Transverse colon (tissue), 4 donors: ENCODE data around the gene GLMN. TPM values are rescaled to one million over a fixed set of nuclear protein-coding genes. Genes with fewer than 3 reads are reported as not detected.

Experiments used
- DNase-seq: peaks from one replicate; pipeline ENCODE4 v3.0.0-alpha.2; 2019
- H3K27ac ChIP-seq, 4 donors: fragments of 200-600 bp; sonication (generic); 2 replicates each; pipeline ENCODE4 v1.5.1; 2016 to 2018; ENCODE audit warnings: inconsistent platforms in 4 of 4
- H3K27me3 ChIP-seq: fragments of 200-600 bp; sonication (generic); 2 replicates; pipeline ENCODE4 v1.5.1; 2017; ENCODE audit warnings: inconsistent platforms
- H3K36me3 ChIP-seq, 4 donors: fragments of 200-600 bp; sonication (generic); 2 replicates each; pipeline ENCODE4 v1.5.1; 2017 to 2019; ENCODE audit warnings: inconsistent platforms in 4 of 4
- H3K4me1 ChIP-seq, 4 donors: fragments of 200-600 bp; sonication (generic); 2 replicates each; pipeline ENCODE4 v1.5.1; 2017 to 2020; ENCODE audit warnings: inconsistent platforms in 4 of 4
- H3K4me3 ChIP-seq, 4 donors: fragments of 200-600 bp; sonication (generic); 1 replicate in 1 of 4; 2 replicates in 3 of 4; pipeline versions ENCODE4 v1.5.1 to v1.6.1; 2017 to 2019; ENCODE audit warnings: inconsistent platforms in 4 of 4
- H3K9me3 ChIP-seq, 2 donors: fragments of 200-600 bp; sonication (generic); 2 replicates each; pipeline ENCODE4 v1.5.1; 2017 to 2019; ENCODE audit warnings: inconsistent platforms in 2 of 2
- EP300 ChIP-seq: sonication (generic); formaldehyde crosslinking; IDR thresholded peaks from one replicate; pipeline ENCODE4 v1.6.1; 2017; ENCODE audit warnings: antibody characterized with exemption, low read depth
- POLR2A ChIP-seq: fragments of 450-650 bp; IDR thresholded peaks from one replicate; pipeline ENCODE4 v1.6.1; 2016; ENCODE audit warnings: antibody characterized with exemption, mild to moderate bottlenecking, moderate library complexity
- POLR2AphosphoS5 ChIP-seq, 3 donors: sonication (generic); formaldehyde crosslinking; IDR thresholded peaks; one replicate each; pipeline ENCODE4 v1.6.1; 2016; ENCODE audit warnings: antibody characterized with exemption in 3 of 3
- WGBS, 2 donors: methylation state at CpG; one replicate each; pipeline ENCODE4 v1.1.5; 2018; ENCODE audit warnings: low coverage in 1 of 2; 5-methylcytosine and 5-hydroxymethylcytosine counted together
- in situ Hi-C, 4 donors: fragments of 200-750 bp; cut with MboI; loops; one replicate each; pipeline versions ENCODE4 v1.15.0 to v1.15.1; 2017; ENCODE audit warnings: low sequenced_read_pairs in 3 of 4, low pct_ligation_motif_present in 1 of 4, low pct_unique_long_range_greater_than_20kb in 1 of 4
- intact Hi-C: fragments of 100-400 bp; cut with DNase I; formaldehyde crosslinking; loops from one replicate; pipeline ENCODE4 v1.15.1; 2023; ENCODE audit warnings: low total_unique reads
- total RNA-seq, 4 donors: library from RNA; depleted of rRNA; stranded (reverse); fragments of >200 nt; gene quantifications; one replicate each; pipeline ENCODE4 v1.1.0, GENCODE V29; 2016
- TF ChIP-seq, protein P1 (sequence below), 5 experiments: fragments of 200-600 bp in 3 of 5; fragments of 450-650 bp in 2 of 5; sonication (generic) in 3 of 5; IDR thresholded peaks; 1 replicate in 2 of 5; 2 replicates in 3 of 5; pipeline ENCODE4 v1.5.1; 2016 to 2017; ENCODE audit warnings: antibody characterized with exemption in 5 of 5, inconsistent platforms in 3 of 5, mild to moderate bottlenecking in 2 of 5, moderate library complexity in 1 of 5

The GLMN gene
- total RNA-seq, 4 donors from 2014 or later = 2.4 to 8.7 (median 4.1) TPM

DNA sequence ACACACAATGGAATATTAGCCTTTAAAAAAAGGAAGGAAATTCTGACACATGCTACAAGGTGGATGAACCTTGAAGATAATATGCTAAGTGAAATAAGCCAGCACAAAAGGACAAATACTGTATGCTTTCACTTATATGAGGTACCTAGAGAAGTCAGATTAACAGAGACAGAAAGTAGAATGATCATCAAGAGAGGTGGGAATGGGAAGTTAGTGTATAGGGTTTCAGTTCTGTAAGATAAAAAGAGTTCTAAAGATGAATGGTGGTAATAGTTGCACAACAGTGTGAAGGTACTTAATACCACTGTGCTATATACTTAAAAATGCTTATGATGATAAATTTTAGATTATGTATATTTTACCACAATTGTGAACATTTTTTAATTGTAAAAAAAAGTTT is 7.2 kb upstream of the GLMN start:
- H3K36me3 ChIP-seq = peaks cover 0 to 30% (median 5%) of the 10 kb centered on the region in 4 donors

DNA sequence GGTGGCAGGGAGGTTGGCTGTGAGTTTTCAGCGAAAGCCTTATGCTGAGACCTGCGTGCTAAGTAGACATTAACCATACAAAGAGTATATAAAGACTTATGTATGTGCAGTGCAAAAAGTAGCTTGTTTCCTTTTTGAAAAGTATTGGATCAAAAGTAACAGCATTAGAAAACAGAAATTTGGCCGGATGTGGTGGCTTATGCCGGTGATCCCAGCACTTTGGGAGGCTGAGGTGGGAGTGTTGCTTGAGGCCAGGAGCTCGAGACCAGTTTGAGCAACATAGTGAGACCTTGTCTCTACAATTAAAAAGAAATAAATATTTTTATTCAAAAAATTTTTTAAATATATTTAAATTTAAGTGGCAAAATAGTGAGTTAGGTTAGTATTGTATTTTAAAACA is 2.2 kb upstream of the GLMN start:
- in situ Hi-C loops (loop anchor here in 3 of 4 donors (25.0 kb wide), 2 partner anchors 311 to 511 kb away; no protein-coding TSS in a partner anchor), intact Hi-C loops (no loop called here)

More for the DNA sequence above, 7.2 kb upstream of the GLMN start:
- in situ Hi-C loops (loop anchor here in 3 of 4 donors (25.0 kb wide), 2 partner anchors 306 to 506 kb away; no protein-coding TSS in a partner anchor), intact Hi-C loops (no loop called here)
- Histone ChIP-seq H3K27me3 (no peaks in the 10 kb centered on the region), H3K27ac (no peak overlapping the region), H3K4me3 (no peak overlapping the region), H3K4me1 (no peaks in the 10 kb centered on the region), H3K9me3 (no peaks in the 10 kb centered on the region)
- TF ChIP-seq POLR2AphosphoS5 (IDR thresholded peaks at IDR 0.05) = no peak
- no peak for TF ChIP-seq EP300
- TF ChIP-seq POLR2A = no peak
- TF ChIP-seq, protein P1, sequence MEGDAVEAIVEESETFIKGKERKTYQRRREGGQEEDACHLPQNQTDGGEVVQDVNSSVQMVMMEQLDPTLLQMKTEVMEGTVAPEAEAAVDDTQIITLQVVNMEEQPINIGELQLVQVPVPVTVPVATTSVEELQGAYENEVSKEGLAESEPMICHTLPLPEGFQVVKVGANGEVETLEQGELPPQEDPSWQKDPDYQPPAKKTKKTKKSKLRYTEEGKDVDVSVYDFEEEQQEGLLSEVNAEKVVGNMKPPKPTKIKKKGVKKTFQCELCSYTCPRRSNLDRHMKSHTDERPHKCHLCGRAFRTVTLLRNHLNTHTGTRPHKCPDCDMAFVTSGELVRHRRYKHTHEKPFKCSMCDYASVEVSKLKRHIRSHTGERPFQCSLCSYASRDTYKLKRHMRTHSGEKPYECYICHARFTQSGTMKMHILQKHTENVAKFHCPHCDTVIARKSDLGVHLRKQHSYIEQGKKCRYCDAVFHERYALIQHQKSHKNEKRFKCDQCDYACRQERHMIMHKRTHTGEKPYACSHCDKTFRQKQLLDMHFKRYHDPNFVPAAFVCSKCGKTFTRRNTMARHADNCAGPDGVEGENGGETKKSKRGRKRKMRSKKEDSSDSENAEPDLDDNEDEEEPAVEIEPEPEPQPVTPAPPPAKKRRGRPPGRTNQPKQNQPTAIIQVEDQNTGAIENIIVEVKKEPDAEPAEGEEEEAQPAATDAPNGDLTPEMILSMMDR (IDR thresholded peaks at IDR 0.05) = no peak
- DNase-seq = no peak

DNA sequence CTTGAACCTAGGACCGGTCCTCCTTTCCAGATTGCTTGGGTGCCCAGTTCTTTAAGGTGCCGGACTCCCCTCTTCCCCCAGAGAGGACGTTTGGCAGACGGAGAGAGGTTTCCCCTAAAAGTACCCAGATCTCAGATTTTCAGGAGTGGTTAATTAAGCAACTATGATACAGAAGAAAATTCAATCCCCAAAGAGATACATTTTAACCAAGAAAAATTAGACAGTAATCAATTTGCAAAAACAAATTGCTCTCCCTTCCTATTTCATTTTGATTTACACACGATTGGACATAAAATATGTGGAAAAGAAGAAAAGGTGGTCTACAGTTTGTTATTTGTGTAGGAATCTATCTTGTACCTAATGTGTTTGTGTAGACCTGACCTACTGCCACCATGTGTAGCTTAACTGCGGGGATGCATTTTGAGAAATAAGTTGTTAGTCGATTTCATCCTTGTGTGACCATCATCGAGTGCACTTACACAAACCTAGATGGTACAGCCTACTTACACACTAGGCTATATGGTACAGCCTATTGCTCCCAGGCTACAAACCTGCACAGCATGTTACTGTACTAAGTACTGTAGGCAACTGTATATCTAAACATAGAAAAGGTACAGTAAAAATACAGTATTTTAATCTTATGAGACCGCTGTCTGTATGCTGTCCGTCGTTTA is 827 bp upstream of the GLMN start:
- in situ Hi-C loops = loop anchor here (25.0 kb wide), 5 partner anchors 287 to 787 kb away; partner anchors contain the start of gene CDC7 (in 1 of the 4)
- no peak for DNase-seq
- peak overlapping the region; percentile 93 to 95 (median 94) for H3K27ac ChIP-seq
- intact Hi-C loops = no loop called here
- peaks cover 0 to 11% (median 4%) of the 10 kb centered on the region in 4 donors for H3K36me3 ChIP-seq
- no peaks in the 10 kb centered on the region for H3K27me3 ChIP-seq
- TF ChIP-seq, protein P1 (IDR thresholded peaks at IDR 0.05) = no peak
- TF ChIP-seq POLR2A (no peak), EP300 (no peak), POLR2AphosphoS5 (IDR thresholded peaks at IDR 0.05) (no peak)
- H3K4me3 ChIP-seq = peak overlapping the region; percentile 48 to 95 (median 86)
- no peaks in the 10 kb centered on the region for H3K9me3 ChIP-seq
- peaks cover 3 to 22% (median 18%) of the 10 kb centered on the region in 4 donors for H3K4me1 ChIP-seq
- 23 to 45% methylated on average over 7 to 11 of the region's 11 CpGs for WGBS, 2 donors

More for the DNA sequence above, 2.2 kb upstream of the GLMN start:
- DNase-seq = no peak
- no peak overlapping the region for H3K4me3 ChIP-seq
- H3K36me3 ChIP-seq = peaks cover 0 to 19% (median 5%) of the 10 kb centered on the region in 4 donors
- no peaks in the 10 kb centered on the region for H3K9me3 ChIP-seq
- no peak for TF ChIP-seq POLR2AphosphoS5 (IDR thresholded peaks at IDR 0.05)
- TF ChIP-seq EP300 = no peak
- TF ChIP-seq, protein P1 (IDR thresholded peaks at IDR 0.05) = no peak
- no peak for TF ChIP-seq POLR2A
- H3K27me3 ChIP-seq = no peaks in the 10 kb centered on the region
- WGBS, 2 donors = 89 to 92% methylated on average over 5 of the region's 5 CpGs
- H3K4me1 ChIP-seq = peaks cover 3 to 22% (median 18%) of the 10 kb centered on the region in 4 donors
- H3K27ac ChIP-seq = no peak overlapping the region

DNA sequence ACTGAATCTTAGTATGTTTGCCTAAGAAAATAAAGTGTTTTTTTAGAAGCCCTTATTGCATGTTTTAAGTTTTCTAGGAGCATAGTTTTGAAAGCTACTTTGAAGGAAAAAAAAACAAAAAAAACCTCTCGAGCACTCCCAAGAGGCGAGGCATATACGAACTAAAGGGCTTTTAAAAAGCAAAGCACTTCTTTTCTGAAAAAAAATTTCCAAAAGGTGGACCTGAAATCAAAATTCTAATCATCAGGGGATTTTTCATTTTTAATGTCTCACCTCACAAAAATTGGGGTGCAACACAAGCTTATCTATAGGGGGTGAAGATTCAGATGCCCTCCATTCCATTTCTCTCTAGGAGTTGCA is 594 bp downstream of the GLMN start:
- Histone ChIP-seq H3K27me3 (no peaks in the 10 kb centered on the region), H3K4me3 (peak overlapping the region; percentile 48 to 95 (median 86)), H3K9me3 (no peaks in the 10 kb centered on the region), H3K4me1 (peaks cover 3 to 22% (median 18%) of the 10 kb centered on the region in 4 donors), H3K27ac (peak overlapping the region; percentile 93 to 95 (median 94)), H3K36me3 (no peaks in the 10 kb centered on the region)
- in situ Hi-C loops (loop anchor here in 2 of 4 donors (25.0 kb wide), 3 partner anchors 286 to 786 kb away; partner anchors contain the start of gene CDC7 (in 1 of the 2)), intact Hi-C loops (no loop called here)
- no peak for DNase-seq
- TF ChIP-seq, protein P1 (IDR thresholded peaks at IDR 0.05) = peak in 2 of 5 experiments; percentile 8 to 16
- no peak for TF ChIP-seq POLR2A
- WGBS, 2 donors = 5 to 6% methylated on average over 3 of the region's 3 CpGs
